ENCODE measurements around the gene UBXN4.

Gene UBXN4

DNA sequence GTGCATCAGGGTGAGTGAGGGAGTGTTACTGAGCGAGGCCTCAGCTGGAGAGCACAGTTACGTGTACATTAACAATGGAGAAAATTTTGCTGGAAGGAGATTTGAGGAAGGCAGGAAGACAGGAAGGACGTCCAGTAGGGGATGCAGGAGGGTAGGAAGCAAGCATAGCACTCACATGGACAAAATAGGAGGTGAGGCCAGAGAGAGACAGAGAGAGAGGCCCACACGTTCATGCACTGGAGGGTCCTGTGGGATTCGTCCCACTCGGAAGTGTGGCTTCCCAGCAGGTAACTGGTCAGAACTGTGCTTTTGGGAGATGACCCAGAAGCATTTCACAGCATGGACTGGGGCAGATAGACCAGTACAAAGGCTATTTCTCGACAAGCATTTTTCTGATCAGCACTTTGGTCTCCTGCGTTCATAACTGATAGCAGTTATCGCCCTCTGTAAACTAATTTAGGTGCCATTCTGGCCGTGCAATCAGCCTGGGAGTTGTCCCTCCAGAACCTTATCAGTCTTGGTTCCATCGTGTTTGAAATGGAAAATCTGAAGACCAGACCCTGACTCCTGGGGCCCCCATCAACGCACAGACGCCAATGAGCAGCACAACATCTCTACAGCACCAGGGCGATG is 89.6 kb downstream of the UBXN4 start:
- H3K27ac ChIP-seq: no peak overlapping the region
- TF ChIP-seq, protein P1, sequence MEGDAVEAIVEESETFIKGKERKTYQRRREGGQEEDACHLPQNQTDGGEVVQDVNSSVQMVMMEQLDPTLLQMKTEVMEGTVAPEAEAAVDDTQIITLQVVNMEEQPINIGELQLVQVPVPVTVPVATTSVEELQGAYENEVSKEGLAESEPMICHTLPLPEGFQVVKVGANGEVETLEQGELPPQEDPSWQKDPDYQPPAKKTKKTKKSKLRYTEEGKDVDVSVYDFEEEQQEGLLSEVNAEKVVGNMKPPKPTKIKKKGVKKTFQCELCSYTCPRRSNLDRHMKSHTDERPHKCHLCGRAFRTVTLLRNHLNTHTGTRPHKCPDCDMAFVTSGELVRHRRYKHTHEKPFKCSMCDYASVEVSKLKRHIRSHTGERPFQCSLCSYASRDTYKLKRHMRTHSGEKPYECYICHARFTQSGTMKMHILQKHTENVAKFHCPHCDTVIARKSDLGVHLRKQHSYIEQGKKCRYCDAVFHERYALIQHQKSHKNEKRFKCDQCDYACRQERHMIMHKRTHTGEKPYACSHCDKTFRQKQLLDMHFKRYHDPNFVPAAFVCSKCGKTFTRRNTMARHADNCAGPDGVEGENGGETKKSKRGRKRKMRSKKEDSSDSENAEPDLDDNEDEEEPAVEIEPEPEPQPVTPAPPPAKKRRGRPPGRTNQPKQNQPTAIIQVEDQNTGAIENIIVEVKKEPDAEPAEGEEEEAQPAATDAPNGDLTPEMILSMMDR (conservative IDR thresholded peaks at IDR 0.05): no peak
- TF ChIP-seq ZFX (IDR thresholded peaks at IDR 0.05): no peak

DNA sequence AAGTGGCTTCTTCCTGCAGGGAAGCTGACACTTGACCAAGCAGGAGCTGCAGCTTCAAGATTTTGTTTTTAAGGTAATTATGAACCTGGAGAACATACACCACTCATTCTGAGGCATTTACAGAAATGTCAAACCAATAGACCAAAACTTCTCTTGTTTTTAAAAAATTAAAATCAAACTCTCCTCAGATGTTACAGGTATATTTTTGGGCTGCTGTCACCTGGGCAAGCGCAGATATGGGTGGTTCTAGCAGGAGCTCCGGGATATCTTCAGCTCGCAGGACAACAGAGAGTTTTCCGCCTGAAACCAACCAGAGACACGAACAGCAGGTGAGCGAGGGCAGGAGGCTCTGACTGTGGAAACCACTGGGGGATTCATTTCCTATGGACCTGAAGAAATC is 91.2 kb downstream of the UBXN4 start:
- no peak overlapping the region for H3K27ac ChIP-seq
- TF ChIP-seq ZFX (IDR thresholded peaks at IDR 0.05): no peak
- TF ChIP-seq, protein P1 (conservative IDR thresholded peaks at IDR 0.05): no peak

Data from C4-2B (cell line).